GM19452 (cell line): ENCODE measurements around the gene HOMER1.
A peak's percentile ranks its signal among the peaks of the same experiment; 100 is the strongest.

ENCODE experiments used
- ATAC-seq: cut with Tn5 transposase; IDR thresholded peaks from one replicate; pipeline ENCODE4 v1.9.1; 2021; ENCODE audit not compliant: unreplicated experiment

HOMER1 gene

DNA sequence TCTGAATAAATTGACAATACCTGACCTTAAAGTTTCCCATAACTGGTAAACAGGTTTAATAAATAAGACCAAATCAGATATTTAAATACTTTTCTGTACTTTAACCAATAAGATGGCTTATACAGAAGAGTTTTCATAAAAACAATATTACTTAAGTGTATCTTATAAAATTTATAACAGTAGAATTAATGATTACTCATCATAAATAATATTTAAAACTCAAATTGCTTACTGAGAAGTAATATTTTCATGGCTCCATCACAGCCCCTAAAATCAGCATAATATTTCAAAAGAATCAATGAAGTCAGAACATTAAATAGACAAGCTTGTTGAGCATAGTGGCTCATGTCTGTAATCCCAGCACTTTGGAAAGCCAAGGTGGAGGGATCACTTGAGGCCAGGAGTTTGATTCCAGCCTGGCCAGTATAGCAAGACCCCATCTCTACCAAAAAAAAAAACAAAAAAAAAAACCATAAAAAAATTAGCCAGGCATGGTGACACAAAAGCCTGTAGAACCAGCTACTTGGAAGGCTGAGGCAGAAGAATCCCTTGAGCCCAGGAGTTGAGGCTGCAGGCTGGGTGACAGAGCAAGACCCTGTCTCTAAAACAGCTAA lies 23.5 kb downstream of the HOMER1 start:
- no peak for ATAC-seq

DNA sequence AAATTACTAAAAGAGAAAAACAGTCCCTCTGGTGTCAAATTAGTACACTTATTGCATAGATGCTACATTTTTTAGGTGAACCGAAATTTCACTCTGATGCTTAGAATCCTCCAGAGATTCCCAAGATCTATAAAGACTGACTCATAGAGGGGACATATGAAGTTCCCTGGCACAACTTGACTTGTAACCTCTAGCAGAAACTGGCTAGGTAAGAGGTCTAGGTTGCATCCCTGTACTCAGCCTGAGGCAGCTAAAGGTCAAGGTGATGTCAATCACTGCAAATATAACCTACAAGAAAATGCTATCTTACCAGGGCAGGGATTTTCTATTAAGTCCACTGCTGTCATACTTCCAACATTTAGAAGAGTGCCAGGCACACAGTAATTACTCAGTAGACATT lies 24.2 kb downstream of the HOMER1 start:
- ATAC-seq = no peak

- ATAC-seq = no peak
These were observed 25.2 kb downstream of the HOMER1 start for GRCh38 chr5:79488775-79489174.

- ATAC-seq = no peak
These were observed 25.9 kb downstream of the HOMER1 start for GRCh38 chr5:79488058-79488457.

DNA sequence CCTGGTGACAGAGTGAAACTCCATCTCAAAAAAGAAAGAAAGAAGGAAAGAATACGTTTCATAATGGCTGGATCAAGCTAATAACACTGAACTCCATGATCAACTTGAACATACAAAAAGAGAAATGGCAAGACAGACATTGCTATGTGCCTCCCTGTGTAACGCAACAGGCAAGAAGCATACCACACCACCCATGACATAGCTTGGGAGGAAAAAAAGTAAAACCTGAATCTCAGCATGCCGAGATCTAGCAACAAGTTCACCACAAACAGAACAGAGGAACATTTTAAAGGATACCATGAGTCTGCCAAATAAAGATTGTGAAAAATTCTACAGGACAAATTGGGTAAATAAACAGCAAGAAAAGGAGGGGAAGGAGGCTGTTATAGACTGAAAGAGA lies 26.7 kb downstream of the HOMER1 start:
- no peak for ATAC-seq

DNA sequence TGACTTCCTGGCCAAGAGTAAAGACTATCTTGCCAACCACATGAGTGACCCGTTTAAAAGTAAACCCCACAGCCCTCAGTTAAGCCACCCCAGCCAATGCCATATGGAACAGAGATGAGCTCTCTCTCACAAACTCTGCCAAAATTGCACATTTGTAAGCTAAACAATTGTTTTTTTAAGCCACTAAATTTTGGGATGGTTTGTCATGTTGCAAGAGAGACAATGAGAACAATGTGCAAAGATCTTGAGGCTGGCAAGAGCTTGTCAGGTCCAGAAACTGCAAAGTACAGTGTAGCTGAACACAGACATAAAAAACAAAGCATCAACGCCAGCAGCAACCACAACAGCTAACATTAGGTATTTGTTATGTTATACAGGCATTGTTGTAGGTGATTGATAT lies 27.8 kb downstream of the HOMER1 start:
- no peak for ATAC-seq

DNA sequence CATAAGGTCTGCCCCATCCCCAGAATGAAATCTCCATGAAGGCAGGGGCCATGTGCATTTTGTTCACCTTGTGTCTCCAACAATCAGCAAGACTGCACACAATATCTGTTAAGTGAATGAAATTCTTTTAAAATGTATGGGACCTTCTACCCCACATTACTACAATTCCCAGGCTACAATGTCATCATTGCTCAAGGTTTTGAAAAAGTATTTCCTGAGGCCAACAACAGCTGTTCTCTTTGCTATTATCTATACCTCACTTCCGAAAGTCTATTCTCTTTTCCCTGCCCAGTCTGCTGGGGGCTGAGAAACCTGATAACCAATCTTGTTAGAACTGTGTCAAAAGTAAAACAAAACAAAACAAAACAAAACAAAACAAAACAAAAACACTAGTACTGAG lies 29.2 kb downstream of the HOMER1 start:
- no peak for ATAC-seq

DNA sequence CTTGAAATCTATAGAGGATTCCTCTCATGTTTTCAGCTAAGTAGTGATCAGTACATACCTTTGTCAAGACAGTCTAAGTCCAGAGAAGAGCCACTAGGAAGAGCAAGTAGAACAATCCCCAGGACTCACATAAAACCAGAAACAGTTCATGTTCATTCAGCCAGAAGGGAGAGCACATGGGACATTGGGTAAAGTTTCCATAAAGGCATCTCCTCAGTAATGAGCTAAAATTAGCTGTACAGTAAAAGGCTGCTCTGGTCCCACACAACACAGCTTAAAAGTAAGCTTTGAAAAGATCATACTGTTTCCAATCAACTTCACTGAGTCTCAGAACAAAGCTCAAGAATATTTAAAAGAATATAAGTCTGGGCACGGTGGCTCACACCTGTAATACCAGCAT lies 32.4 kb downstream of the HOMER1 start:
- ATAC-seq = no peak

GRCh38 chr5:79480991-79481390 lies 32.9 kb downstream of the HOMER1 start:
- no peak for ATAC-seq

GRCh38 chr5:79475152-79475466 lies 38.8 kb downstream of the HOMER1 start:
- no peak for ATAC-seq

DNA sequence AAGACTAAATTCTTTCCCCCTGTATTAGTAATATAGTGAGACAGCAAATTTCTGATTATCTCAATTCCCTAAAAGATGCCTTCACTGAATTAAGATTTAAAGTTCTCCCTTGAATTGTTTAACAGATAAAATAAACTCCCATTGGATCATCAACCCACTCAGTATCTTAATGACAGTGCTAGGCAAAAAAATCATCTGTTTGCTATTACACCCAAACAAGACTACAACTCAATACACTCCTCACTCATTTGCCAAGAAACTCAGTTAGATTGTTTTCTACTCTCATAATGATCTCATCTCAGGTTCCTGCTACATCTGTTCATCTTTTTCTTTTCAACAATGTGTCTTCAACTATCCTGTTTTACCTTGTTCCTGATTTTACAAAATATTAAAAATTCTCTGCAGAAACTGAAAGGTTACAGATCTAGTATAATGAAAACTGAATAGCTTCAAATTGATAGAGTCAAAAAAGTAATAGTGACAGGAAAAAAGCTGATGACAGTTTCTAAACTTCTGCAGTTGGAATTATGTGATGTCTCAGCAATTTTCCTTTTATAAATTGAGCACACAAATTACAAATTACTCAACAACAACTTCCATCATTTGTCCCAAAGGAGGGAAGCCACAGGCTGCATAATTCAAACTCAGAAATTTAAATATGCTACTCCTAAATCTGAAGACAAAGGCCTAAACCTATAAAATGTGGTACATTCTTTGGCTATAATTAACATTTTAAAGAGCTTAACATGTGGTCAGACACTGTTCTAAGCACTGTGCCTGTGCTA lies 39.4 kb downstream of the HOMER1 start:
- ATAC-seq = no peak

DNA sequence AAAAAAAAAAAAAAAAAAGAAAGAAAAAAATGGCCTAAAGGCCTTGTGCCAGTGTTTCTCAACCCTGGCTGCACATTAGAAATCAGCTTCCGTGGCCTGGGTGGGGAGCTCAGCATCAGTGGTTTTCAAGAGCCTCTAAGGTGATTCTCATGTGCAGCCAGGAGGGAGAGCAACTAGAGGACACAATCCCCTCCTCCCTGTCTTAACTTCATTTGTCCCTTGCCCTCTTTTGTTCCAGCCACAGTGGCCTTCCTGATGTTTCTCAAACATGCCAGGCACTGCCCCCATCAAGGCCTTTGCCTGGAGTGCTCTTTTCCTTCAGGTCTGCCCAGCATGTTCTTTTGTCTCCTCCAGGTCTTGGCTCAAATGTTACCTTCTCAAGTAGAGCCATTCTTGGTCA lies 42.4 kb downstream of the HOMER1 start:
- ATAC-seq = no peak

GRCh38 chr5:79464695-79465332 lies 49.1 kb downstream of the HOMER1 start:
- ATAC-seq = no peak

DNA sequence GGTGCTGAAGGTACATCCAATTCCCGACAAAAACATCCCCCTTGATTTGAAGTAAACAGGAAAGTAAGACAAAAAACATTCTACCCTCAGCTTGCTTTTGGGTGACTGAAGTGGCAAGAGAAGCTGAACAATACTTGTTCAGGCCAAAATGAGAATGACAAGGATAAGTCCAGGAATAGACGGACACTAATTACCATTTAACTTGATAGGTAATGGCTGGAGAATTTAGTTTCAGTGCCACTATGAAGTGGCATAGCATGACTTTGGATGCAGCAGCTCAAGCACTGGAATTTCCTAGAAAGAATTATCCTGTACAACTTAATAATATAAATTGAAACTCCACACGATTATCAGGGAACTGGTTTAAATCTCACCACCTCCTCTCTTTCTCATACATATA lies 49.7 kb downstream of the HOMER1 start:
- no peak for ATAC-seq

GRCh38 chr5:79459626-79460025 lies 54.3 kb downstream of the HOMER1 start:
- ATAC-seq = no peak

GRCh38 chr5:79456890-79457583 lies 56.9 kb downstream of the HOMER1 start:
- peak; percentile 88 for ATAC-seq

DNA sequence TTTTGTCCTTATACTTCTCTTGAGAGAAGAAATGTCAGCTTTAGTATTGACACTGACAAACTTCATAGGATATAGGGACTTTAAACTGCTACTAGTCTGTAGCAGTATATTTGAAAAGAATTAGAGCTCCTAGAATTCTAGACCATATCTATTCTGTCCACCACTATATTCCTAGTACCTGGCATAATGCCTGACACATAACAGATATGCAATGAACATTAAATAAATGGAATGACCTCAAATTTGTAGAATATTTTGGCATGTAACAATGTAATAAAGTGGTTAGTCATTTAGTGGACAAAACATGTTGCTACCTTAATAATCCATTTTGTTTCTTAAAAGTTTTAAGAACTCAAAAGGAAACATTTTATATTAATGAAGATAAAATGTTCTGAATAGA lies 57.5 kb downstream of the HOMER1 start:
- no peak for ATAC-seq

DNA sequence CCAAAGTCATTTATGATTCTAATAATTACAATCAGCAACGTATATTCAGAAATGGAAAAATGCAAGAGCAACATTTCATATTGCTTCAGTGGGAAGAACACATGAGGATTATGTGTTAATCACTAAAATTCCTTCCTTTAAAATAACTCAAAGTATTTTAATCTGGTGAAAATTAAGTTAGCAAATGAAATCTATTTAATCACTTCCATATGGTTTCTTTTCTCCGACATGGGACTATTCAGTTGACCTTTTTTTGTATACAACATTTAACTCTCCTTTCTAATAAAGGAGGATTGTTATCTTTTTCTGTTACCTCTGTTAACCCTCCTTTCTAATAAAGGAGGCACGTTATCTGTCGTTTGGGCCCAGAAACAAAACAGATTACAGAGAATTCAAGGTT lies 59.9 kb downstream of the HOMER1 start:
- ATAC-seq = no peak

DNA sequence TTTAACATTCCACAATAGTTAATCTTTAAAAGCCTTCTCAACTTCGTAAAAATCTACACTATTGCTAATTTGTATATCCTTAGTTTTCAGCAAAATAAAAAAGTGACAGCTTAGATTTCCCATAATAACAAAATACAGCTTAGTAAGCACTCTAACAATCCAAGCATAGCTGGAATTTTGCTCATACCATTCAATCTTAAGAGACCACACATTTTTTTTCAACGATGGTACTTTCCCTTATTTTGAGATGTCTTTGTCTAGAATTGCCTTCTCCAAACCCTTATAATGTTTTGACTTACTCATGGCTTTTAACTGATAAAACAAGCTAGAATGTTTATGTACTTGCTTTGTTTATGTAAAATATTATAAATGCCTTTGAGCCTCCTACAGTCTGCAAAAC lies 65.6 kb downstream of the HOMER1 start:
- no peak for ATAC-seq

DNA sequence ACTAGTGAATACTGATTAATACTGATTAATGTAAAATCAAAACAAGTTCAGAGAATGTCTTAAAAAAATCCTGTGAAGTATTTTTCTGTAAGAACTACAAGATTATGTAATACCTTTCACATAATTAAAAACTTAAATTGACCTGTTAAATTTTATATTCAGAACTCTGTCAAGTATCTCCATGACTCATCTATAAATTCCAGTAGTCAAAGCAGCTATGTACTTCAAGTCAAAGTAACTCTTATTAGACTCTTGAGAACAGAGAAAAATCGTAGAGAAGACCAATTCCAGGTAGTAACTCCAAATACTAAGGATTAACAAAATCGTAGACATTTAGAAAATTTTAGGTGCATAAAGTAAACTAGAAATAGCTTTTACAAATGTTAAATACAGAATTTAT lies 77.1 kb downstream of the HOMER1 start:
- ATAC-seq = no peak

- no peak for ATAC-seq
These were observed 77.7 kb downstream of the HOMER1 start for GRCh38 chr5:79436224-79436623.

- ATAC-seq = no peak
These were observed 83.7 kb downstream of the HOMER1 start for GRCh38 chr5:79430196-79430595.
